H1 (cell line): Measurements from ENCODE around the gene MYL7. TPM values are rescaled to one million over a fixed set of nuclear protein-coding genes. Genes with fewer than 3 reads are reported as not detected.

Source experiments
- CTCF ChIA-PET: fragments of 300-600 bp; sonication (Branson Sonifier 250); formaldehyde crosslinking; loops from one replicate; lab custom pipeline; 2021; ENCODE audit not compliant: partially characterized antibody; lab: Charles Lee
- POLR2A ChIA-PET: fragments of 300-600 bp; sonication (Branson Sonifier 250); formaldehyde crosslinking; loops from one replicate; lab custom pipeline; 2021; ENCODE audit warnings: inconsistent platforms; ENCODE audit not compliant: partially characterized antibody; lab: Charles Lee
- DNase-seq, 2 experiments: peaks; one replicate each; pipeline versions ENCODE4 v3.0.0 to v3.0.0-alpha.2; 2010 to 2022; ENCODE audit warnings: low spot score in 2 of 2, low read depth in 1 of 2, mixed read lengths in 1 of 2
- FAIRE-seq: peaks from 2 replicates; lab custom pipeline; 2011; peaks lifted over from hg19 to GRCh38; lab: Jason Lieb, UNC
- H2AFZ ChIP-seq: 2 replicates; pipeline ENCODE4 v1.8.1; 2012; ENCODE audit warnings: low read length, inconsistent platforms
- H2AK5ac ChIP-seq: 2 replicates; pipeline ENCODE4 v1.6.1; 2013; ENCODE audit warnings: low read depth, low read length
- H2BK120ac ChIP-seq: replicated peaks from 2 replicates; pipeline ENCODE3; 2013; ENCODE audit warnings: low read depth, low read length, inconsistent platforms
- H2BK12ac ChIP-seq: 2 replicates; pipeline ENCODE4 v1.6.1; 2013; ENCODE audit warnings: low read depth, low read length
- H2BK15ac ChIP-seq: 2 replicates; pipeline ENCODE4 v1.6.1; 2013; ENCODE audit warnings: low read length
- H2BK20ac ChIP-seq: 2 replicates; pipeline ENCODE4 v1.6.1; 2013; ENCODE audit warnings: low read length
- H2BK5ac ChIP-seq: 2 replicates; pipeline ENCODE4 v1.6.1; 2013; ENCODE audit warnings: low read depth, low read length
- H3K14ac ChIP-seq: 2 replicates; pipeline ENCODE4 v1.6.1; 2013; ENCODE audit warnings: inconsistent platforms; ENCODE audit not compliant: insufficient read length
- H3K18ac ChIP-seq: 2 replicates; pipeline ENCODE4 v1.6.1; 2013; ENCODE audit warnings: low read length; ENCODE audit errors: extremely low read depth
- H3K23ac ChIP-seq: 2 replicates; pipeline ENCODE4 v1.6.1; 2013; ENCODE audit warnings: inconsistent platforms; ENCODE audit not compliant: insufficient read length
- H3K23me2 ChIP-seq: 2 replicates; pipeline ENCODE4 v1.6.1; 2013; ENCODE audit warnings: low read depth, low read length
- H3K27ac ChIP-seq: 2 replicates; pipeline ENCODE4 v1.6.1; 2011; ENCODE audit warnings: low read depth, low read length, inconsistent platforms
- H3K27me3 ChIP-seq, 4 experiments: replicated peaks in 1 of 4; 1 replicate in 1 of 4; 2 replicates in 3 of 4; pipeline versions ENCODE4 v1.6.1 to v1.8.1; 2011 to 2013; ENCODE audit warnings: low read length in 3 of 4, mild to moderate bottlenecking in 3 of 4, inconsistent platforms in 2 of 4, mixed read lengths in 2 of 4, moderate library complexity in 1 of 4; ENCODE audit not compliant: control insufficient read depth in 3 of 4, insufficient read depth in 3 of 4; ENCODE audit errors: extremely low read depth in 1 of 4
- H3K36me3 ChIP-seq, 4 experiments: 2 replicates each; pipeline versions ENCODE4 v1.6.1 to v1.8.1; 2011 to 2013; ENCODE audit warnings: mild to moderate bottlenecking in 4 of 4, low read length in 3 of 4, moderate library complexity in 2 of 4, control low read depth in 1 of 4, inconsistent platforms in 1 of 4; ENCODE audit not compliant: insufficient read depth in 4 of 4, control insufficient read depth in 2 of 4
- H3K4ac ChIP-seq: replicated peaks from 2 replicates; pipeline ENCODE3; 2013; ENCODE audit warnings: low read length, low read depth, mixed read lengths, inconsistent platforms; ENCODE audit not compliant: insufficient read length
- H3K4me1 ChIP-seq, 4 experiments: replicated peaks in 1 of 4; 1 replicate in 1 of 4; 2 replicates in 3 of 4; pipeline versions ENCODE4 v1.6.1 to v1.8.1; 2011 to 2013; ENCODE audit warnings: low read length in 3 of 4, inconsistent platforms in 2 of 4, mixed read lengths in 1 of 4; ENCODE audit not compliant: insufficient read depth in 4 of 4, control insufficient read depth in 3 of 4
- H3K4me2 ChIP-seq, 2 experiments: 2 replicates each; pipeline versions ENCODE4 v1.6.1 to v1.8.1; 2011 to 2013; ENCODE audit warnings: low read depth in 2 of 2, low read length in 2 of 2, control low read depth in 1 of 2, inconsistent platforms in 1 of 2, mild to moderate bottlenecking in 1 of 2; ENCODE audit not compliant: insufficient read depth in 1 of 2
- H3K4me3 ChIP-seq, 4 experiments: fragments of 200-600, 300-600 bp in 1 of 4; sonication (generic), shearing (Covaris generic), sonication (Bioruptor Twin) in 1 of 4; 2 replicates each; pipeline versions ENCODE4 v1.5.1 to v1.8.1; 2011 to 2016; ENCODE audit warnings: low read length in 4 of 4, low read depth in 3 of 4, control low read depth in 2 of 4, inconsistent platforms in 2 of 4, mild to moderate bottlenecking in 2 of 4, mixed read lengths in 1 of 4, moderate library complexity in 1 of 4; ENCODE audit not compliant: insufficient read depth in 2 of 4; ENCODE audit errors: extremely low read depth in 1 of 4
- H3K56ac ChIP-seq: replicated peaks from 2 replicates; pipeline ENCODE3; 2013; ENCODE audit warnings: low read depth, mild to moderate bottlenecking, mixed read lengths, low read length, inconsistent platforms; ENCODE audit not compliant: insufficient read length
- H3K79me1 ChIP-seq: 2 replicates; pipeline ENCODE4 v1.6.1; 2013; ENCODE audit warnings: low read depth, low read length, control low read depth
- H3K79me2 ChIP-seq, 2 experiments: 2 replicates each; pipeline versions ENCODE4 v1.6.1 to v1.8.1; 2012 to 2013; ENCODE audit warnings: low read length in 2 of 2, mild to moderate bottlenecking in 2 of 2, inconsistent platforms in 1 of 2; ENCODE audit not compliant: insufficient read depth in 2 of 2, control insufficient read depth in 1 of 2
- H3K9ac ChIP-seq, 4 experiments: replicated peaks in 1 of 4; 1 replicate in 1 of 4; 2 replicates in 3 of 4; pipeline versions ENCODE4 v1.6.1 to v1.8.1; 2011 to 2013; ENCODE audit warnings: low read depth in 3 of 4, low read length in 3 of 4, control low read depth in 2 of 4, mild to moderate bottlenecking in 2 of 4, moderate library complexity in 2 of 4, inconsistent platforms in 1 of 4; ENCODE audit errors: extremely low read depth in 1 of 4
- H3K9me3 ChIP-seq, 2 experiments: 2 replicates each; pipeline versions ENCODE4 v1.6.1 to v1.8.1; 2012 to 2013; ENCODE audit warnings: mild to moderate bottlenecking in 2 of 2, moderate library complexity in 2 of 2, control low read depth in 1 of 2, inconsistent platforms in 1 of 2, low read depth in 1 of 2, low read length in 1 of 2, mixed read lengths in 1 of 2; ENCODE audit not compliant: insufficient read depth in 2 of 2
- H4K20me1 ChIP-seq, 2 experiments: replicated peaks in 1 of 2; 2 replicates each; pipeline versions ENCODE3 to v1.8.1; 2011 to 2013; ENCODE audit warnings: inconsistent platforms in 2 of 2, low read length in 2 of 2, mild to moderate bottlenecking in 1 of 2; ENCODE audit not compliant: insufficient read depth in 2 of 2, control insufficient read depth in 1 of 2
- H4K5ac ChIP-seq: 2 replicates; pipeline ENCODE4 v1.6.1; 2013; ENCODE audit warnings: low read length, low read depth, mixed read lengths, inconsistent platforms; ENCODE audit not compliant: insufficient read length
- H4K8ac ChIP-seq: 2 replicates; pipeline ENCODE4 v1.8.0; 2013; ENCODE audit warnings: mild to moderate bottlenecking, moderate library complexity, low read length, inconsistent platforms; ENCODE audit not compliant: insufficient read depth; ENCODE audit errors: extremely low read depth
- H4K91ac ChIP-seq: replicated peaks from 2 replicates; pipeline ENCODE3; 2013; ENCODE audit warnings: low read length, mixed read lengths, inconsistent platforms; ENCODE audit not compliant: insufficient read length
- CBX5 ChIP-seq: fragments of 300-800, 300-1000 bp; sonication (generic); IDR thresholded peaks from 2 replicates; pipeline ENCODE4 v1.7.1; 2016; ENCODE audit warnings: antibody characterized with exemption, low read length, low read depth
- E2F6 ChIP-seq: IDR thresholded peaks from 2 replicates; pipeline ENCODE4 v1.6.1; 2012; ENCODE audit warnings: inconsistent platforms
- EGR1 ChIP-seq: IDR thresholded peaks from 2 replicates; pipeline ENCODE4 v1.6.1; 2011; ENCODE audit warnings: low read depth, low read length, borderline replicate concordance
- KDM4A ChIP-seq: IDR thresholded peaks from one replicate; pipeline ENCODE4 v1.7.1; 2012; ENCODE audit warnings: low read depth, mild to moderate bottlenecking, moderate library complexity, low read length, inconsistent platforms; ENCODE audit not compliant: severe bottlenecking
- NANOG ChIP-seq: IDR thresholded peaks from 2 replicates; pipeline ENCODE4 v1.6.1; 2011; ENCODE audit warnings: low read length, low read depth, mild to moderate bottlenecking, inconsistent platforms; ENCODE audit not compliant: insufficient read depth, poor library complexity, severe bottlenecking
- WGBS, 2 experiments: shearing (Covaris generic) in 1 of 2; methylation state at CpG; one replicate each; pipeline versions ENCODE4 v1.1.6 to v1.1.7; 2013 to 2015; ENCODE audit warnings: low lambda C conversion rate in 2 of 2, mixed read lengths in 2 of 2, inconsistent platforms in 1 of 2, low coverage in 1 of 2, missing lambda C conversion rate in 1 of 2; ENCODE audit not compliant: insufficient replicate concordance in 2 of 2, insufficient coverage in 1 of 2, insufficient read length in 1 of 2; ENCODE audit errors: extremely low coverage in 1 of 2, missing lambda C conversion rate in 1 of 2; 5-methylcytosine and 5-hydroxymethylcytosine counted together
- polyA plus RNA-seq, 7 experiments: library from polyadenylated mRNA; depleted of rRNA in 3 of 7; stranded (reverse) in 5 of 7; unstranded in 2 of 7; fragments of >200 nt in 5 of 7; fragments of 200-250 nt in 2 of 7; gene quantifications; 1 replicate in 5 of 7; 2 replicates in 1 of 7; 4 replicates in 1 of 7; pipeline versions ENCODE4 v1.2.1 to v1.2.3, GENCODE V29; 2011 to 2013; ENCODE audit warnings: missing spikeins in 2 of 7, mixed read lengths in 2 of 7
- total RNA-seq: library from RNA; stranded (reverse); fragmentation: NEBNext Ultra II Directional; extraction: Animal tissue kit (Norgen Biotek cat#: 25700); gene quantifications from 2 replicates; pipeline ENCODE4 v1.2.1, GENCODE V29; 2021

Gene MYL7
- total and polyA plus RNA-seq, 2 of the 8 experiments (the other 6 are each of a cell fraction or from before 2014, with no cell fraction given) = 3.3 to 3.4 TPM

- Histone ChIP-seq H2BK12ac (0 out of 2 replicates have a peak overlapping the region, but pooled peaks have one; percentile 27), H3K4me3 (no peak overlapping the region), H2BK5ac (no peak overlapping the region), H3K36me3 (no peaks in the 10 kb centered on the region), H3K4me2 (no peak overlapping the region), H3K56ac (no peak overlapping the region), H2AFZ (no peak overlapping the region), H3K23ac (no peak overlapping the region), H4K8ac (no peak overlapping the region), H3K4me1 (peaks cover 0 to 4% (median 0%) of the 10 kb centered on the region in 4 experiments; a peak in 4 of 7 replicates), H3K27ac (no peak overlapping the region), H3K27me3 (peaks cover 0 to 3% (median 0%) of the 10 kb centered on the region in 4 experiments; a peak in 2 of 7 replicates), H3K14ac (no peak overlapping the region), H2BK120ac (no peak overlapping the region), H4K20me1 (no peaks in the 10 kb centered on the region), H3K18ac (no peak overlapping the region), H3K79me1 (no peaks in the 10 kb centered on the region), H3K9me3 (peaks cover 10 to 12% of the 10 kb centered on the region in 2 experiments; a peak in 2 of 4 replicates), H2BK20ac (no peak overlapping the region), H3K23me2 (no peaks in the 10 kb centered on the region), H3K79me2 (no peaks in the 10 kb centered on the region), H2BK15ac (no peak overlapping the region), H4K91ac (no peak overlapping the region), H3K4ac (no peak overlapping the region), H2AK5ac (no peak overlapping the region; the same call in 1 of the 2 replicates), H4K5ac (no peak overlapping the region), H3K9ac (no peak overlapping the region)
- FAIRE-seq (no peak), DNase-seq (no peak)
- ChIA-PET CTCF (interaction anchor here (1.1 kb wide), 1 partner anchor 9 kb away, joined by 3 read pairs; no protein-coding TSS in a partner anchor), POLR2A (no interaction called here)
- TF ChIP-seq NANOG = no peak
- no peak for TF ChIP-seq E2F6
- TF ChIP-seq KDM4A = no peak
- no peak for TF ChIP-seq CBX5
- no peak for TF ChIP-seq EGR1
- WGBS, 2 experiments = 81% methylated on average over 5 of the region's 5 CpGs; no CpG with 5 or more reads in 1 of the 2 experiments
Observed at GRCh38 chr7:44186736-44187135, 45.6 kb upstream of the MYL7 start.
